SK-N-SH (cell line): Measurements from ENCODE around the gene TM9SF2.
A peak's percentile ranks its signal among the peaks of the same experiment; 100 is the strongest.

Experiments used
- CTCF ChIP-seq: fragments of 200-600 bp; sonication (generic); IDR thresholded peaks from 2 replicates; pipeline ENCODE4 v1.6.1; 2017; ENCODE audit warnings: antibody characterized with exemption, mild to moderate bottlenecking, moderate library complexity
- ELF1 ChIP-seq: IDR thresholded peaks from 2 replicates; pipeline ENCODE4 v1.4.0; 2012
- MAX ChIP-seq: IDR thresholded peaks from 2 replicates; pipeline ENCODE4 v1.4.0; 2012; ENCODE audit warnings: low read depth
- POLR2AphosphoS5 ChIP-seq: IDR thresholded peaks from 2 replicates; pipeline ENCODE4 v1.6.1; 2012; ENCODE audit warnings: low read depth, low read length
- RAD21 ChIP-seq: IDR thresholded peaks from 2 replicates; pipeline ENCODE4 v1.6.1; 2012; ENCODE audit warnings: mild to moderate bottlenecking, low read length
- SMC3 ChIP-seq: IDR thresholded peaks from 2 replicates; pipeline ENCODE4 v1.6.1; 2012; ENCODE audit warnings: low read depth, low read length, improper control_type of control experiment
- YY1 ChIP-seq: IDR thresholded peaks from 2 replicates; pipeline ENCODE4 v1.4.0; 2012; ENCODE audit warnings: low read depth, mild to moderate bottlenecking

- TF ChIP-seq POLR2AphosphoS5 (peak; percentile 60; the same call in 1 of the 2 replicates), RAD21 (no peak), YY1 (peak; percentile 77), ELF1 (no peak), MAX (peak; percentile 10), SMC3 (no peak), CTCF (no peak)
These were observed 105.2 kb downstream of the TM9SF2 start, which contains the start of gene CLYBL for GRCh38 chr13:99606324-99607066.
